ENCODE measurements around the gene FOXA3. TPM values are rescaled to one million over a fixed set of nuclear protein-coding genes. Genes with fewer than 3 reads are reported as not detected.

FOXA3 gene
- total and polyA plus RNA-seq, 2 of the 4 experiments (the other 2 are of a cell fraction), result not detected

- TF ChIP-seq MAZ (IDR thresholded peaks at IDR 0.05; ENCODE audit: borderline replicate concordance, low read depth, low read length), result no peak
These were observed 53.4 kb downstream of the FOXA3 start (continued) for GRCh38 chr19:45917421-45918091.

GRCh38 chr19:45918721-45919120 is 54.6 kb downstream of the FOXA3 start:
- Histone ChIP-seq H2AK5ac (ENCODE audit: low read depth, low read length) (no peak overlapping the region), H3K4me3 (ENCODE audit: insufficient read depth, low read depth, low read length) (no peak overlapping the region), H2AFZ (replicated peaks; ENCODE audit: low read length, poor library complexity) (no peak overlapping the region), H3K27me3 (ENCODE audit: control insufficient read depth, insufficient read depth, low read length) (peaks cover 35% of the 10 kb centered on the region), H3K79me1 (ENCODE audit: low read depth in 1 of 2, low read length in 2 of 2) (no peaks in the 10 kb centered on the region), H3K56ac (ENCODE audit: extremely low read depth, insufficient read depth, low read length) (no peak overlapping the region), H4K8ac (ENCODE audit: low read depth in 2 of 2, low read length in 2 of 2) (no peak overlapping the region), H2BK15ac (ENCODE audit: low read depth, low read length) (no peak overlapping the region), H3K23ac (ENCODE audit: low read depth, low read length) (no peak overlapping the region), H2BK120ac (ENCODE audit: low read depth, low read length) (no peak overlapping the region), H2AK9ac (replicated peaks; ENCODE audit: low read depth, low read length, poor library complexity) (no peak overlapping the region), H3K18ac (ENCODE audit: low read depth, low read length) (no peak overlapping the region), H3K9me3 (ENCODE audit: control insufficient read depth, insufficient read depth, low read length) (no peaks in the 10 kb centered on the region), H3K9ac (ENCODE audit: low read depth, low read length) (no peak overlapping the region), H3K4me1 (ENCODE audit: control insufficient read depth, insufficient read depth, low read length) (no peaks in the 10 kb centered on the region), H3K4me2 (ENCODE audit: low read depth, low read length) (no peak overlapping the region), H3K4ac (ENCODE audit: low read depth, low read length) (no peak overlapping the region), H2BK20ac (ENCODE audit: low read depth, low read length) (no peak overlapping the region), H3K14ac (replicated peaks; ENCODE audit: low read depth, low read length) (no peak overlapping the region), H4K91ac (ENCODE audit: insufficient read depth, low read depth, low read length) (no peak overlapping the region), H3K27ac (ENCODE audit: insufficient read depth, low read length) (no peak overlapping the region), H3K36me3 (ENCODE audit: control insufficient read depth, insufficient read depth, low read length) (no peaks in the 10 kb centered on the region), H2BK5ac (ENCODE audit: low read depth, low read length, poor library complexity, severe bottlenecking) (no peak overlapping the region), H3K9me1 (ENCODE audit: insufficient read depth, low read length) (no peaks in the 10 kb centered on the region), H4K5ac (ENCODE audit: low read depth, low read length) (no peak overlapping the region), H4K20me1 (ENCODE audit: insufficient read depth, low read length) (no peaks in the 10 kb centered on the region)
- no CpG with 5 or more reads among the region's 4 CpGs for WGBS, 2 experiments (ENCODE audit: extremely low coverage in 2 of 2, insufficient read length in 1 of 2)
- intact Hi-C loops (cut with micrococcal nuclease), result no loop called here
- ATAC-seq (ENCODE audit: low read depth) (no peak), DNase-seq (no peak)
- BruUV-seq (replicated peaks), result no TSS peak
- in situ Hi-C loops (cut with MboI; ENCODE audit: low sequenced_read_pairs), result no loop called here
- dilution Hi-C loops (cut with HindIII; ENCODE audit: low sequenced_read_pairs, unreplicated experiment), result no loop called here
- ChIA-PET CTCF (no interaction called here), POLR2A (ENCODE audit: unreplicated experiment) (no interaction called here)
- TF ChIP-seq CEBPB (IDR thresholded peaks at IDR 0.05; ENCODE audit: low read depth, low read length) (no peak), RCOR1 (IDR thresholded peaks at IDR 0.05; ENCODE audit: insufficient replicate concordance, low read length) (no peak), ELK1 (IDR thresholded peaks at IDR 0.05; ENCODE audit: borderline replicate concordance, low read depth, low read length) (no peak), FOS (IDR thresholded peaks at IDR 0.05; ENCODE audit: low read depth, low read length) (no peak), NFE2L2 (IDR thresholded peaks at IDR 0.05; ENCODE audit: low read depth, low read length) (no peak), MAFK (IDR thresholded peaks at IDR 0.05; ENCODE audit: low read depth, low read length) (no peak), USF2 (IDR thresholded peaks at IDR 0.05; ENCODE audit: low read depth, low read length) (no peak), MXI1 (IDR thresholded peaks at IDR 0.05; ENCODE audit: borderline replicate concordance, low read depth, low read length) (no peak), BHLHE40 (IDR thresholded peaks at IDR 0.05; ENCODE audit: low read depth, low read length) (no peak)

Measured in IMR-90 (cell line).